ENCODE measurements around the gene DIPK1A. TPM values are rescaled to one million over a fixed set of nuclear protein-coding genes. Genes with fewer than 3 reads are reported as not detected.

DIPK1A gene
- total and polyA plus RNA-seq, 10 donors, result 5.4 to 15.7 (median 9.9) TPM

- Histone ChIP-seq H3K36me3 (no peaks in the 10 kb centered on the region), H3K27ac (peak overlapping the region in 4 of 8 donors; percentile 17 to 65 (median 42)), H3K4me1 (peaks cover 0 to 39% (median 14%) of the 10 kb centered on the region in 6 donors), H3K27me3 (replicated peaks in 1 of 7) (no peaks in the 10 kb centered on the region), H3K4me3 (no peak overlapping the region), H3K9me3 (no peaks in the 10 kb centered on the region)
- no peak for TF ChIP-seq POLR2A (IDR thresholded peaks at IDR 0.05)
- no peak for TF ChIP-seq POLR2AphosphoS5 (IDR thresholded peaks at IDR 0.05)
- no peak for TF ChIP-seq CTCF (IDR thresholded peaks at IDR 0.05 in 8 of 11, conservative IDR thresholded peaks at IDR 0.05 in 3 of 11)
- DNase-seq, result no peak
- intact Hi-C loops (cut with DNase I; ENCODE audit: low total_unique reads), result no loop called here
- WGBS, 5 donors, result 90 to 94% (median 92%) methylated on average over 6 of the region's 6 CpGs
Observed at GRCh38 chr1:92989936-92990583, 28.8 kb upstream of the DIPK1A start.

GRCh38 chr1:92989253-92989652 is 28.0 kb upstream of the DIPK1A start:
- intact Hi-C loops (cut with DNase I; ENCODE audit: low total_unique reads), result no loop called here
- TF ChIP-seq CTCF (IDR thresholded peaks at IDR 0.05 in 8 of 11, conservative IDR thresholded peaks at IDR 0.05 in 3 of 11) (no peak), POLR2A (IDR thresholded peaks at IDR 0.05) (no peak), POLR2AphosphoS5 (IDR thresholded peaks at IDR 0.05) (no peak)
- Histone ChIP-seq H3K27ac (no peak overlapping the region), H3K27me3 (replicated peaks in 1 of 7) (no peaks in the 10 kb centered on the region), H3K4me1 (peaks cover 0 to 37% (median 14%) of the 10 kb centered on the region in 6 donors), H3K4me3 (no peak overlapping the region), H3K9me3 (no peaks in the 10 kb centered on the region), H3K36me3 (no peaks in the 10 kb centered on the region)
- WGBS, 5 donors, result 45 to 92% (median 50%) methylated on average over 2 of the region's 2 CpGs
- no peak for DNase-seq

GRCh38 chr1:92987462-92987861 is 26.2 kb upstream of the DIPK1A start:
- intact Hi-C loops (cut with DNase I; ENCODE audit: low total_unique reads), result no loop called here
- H3K9me3 ChIP-seq, result peaks cover 0 to 5% (median 0%) of the 10 kb centered on the region in 8 donors
- DNase-seq, result no peak

More at GRCh38 chr1:92987462-92987861, 26.2 kb upstream of the DIPK1A start:
- peaks cover 0 to 28% (median 13%) of the 10 kb centered on the region in 6 donors for H3K4me1 ChIP-seq
- H3K27me3 ChIP-seq (replicated peaks in 1 of 7), result no peaks in the 10 kb centered on the region
- no peak overlapping the region for H3K27ac ChIP-seq
- TF ChIP-seq POLR2AphosphoS5 (IDR thresholded peaks at IDR 0.05), result no peak
- no peak for TF ChIP-seq CTCF (IDR thresholded peaks at IDR 0.05 in 8 of 11, conservative IDR thresholded peaks at IDR 0.05 in 3 of 11)
- TF ChIP-seq POLR2A (IDR thresholded peaks at IDR 0.05), result no peak
- no peaks in the 10 kb centered on the region for H3K36me3 ChIP-seq
- H3K4me3 ChIP-seq, result no peak overlapping the region

All from spleen (tissue), 11 donors.